Right cardiac atrium (tissue), 5 donors: ENCODE measurements around the gene RNF217. TPM values are rescaled to one million over a fixed set of nuclear protein-coding genes. Genes with fewer than 3 reads are reported as not detected.

Source experiments
- ATAC-seq, 2 donors: fragments of 200-7000 bp; cut with Tn5 transposase; one replicate each; pipeline versions ENCODE4 v1.8.0 to v1.9.1; 2020; ENCODE audit warnings: moderate library complexity in 2 of 2, mild to moderate bottlenecking in 1 of 2
- DNase-seq, 3 donors: peaks; one replicate each; pipeline ENCODE4 v3.0.0-alpha.2; 2020
- H3K27ac ChIP-seq: one replicate; pipeline ENCODE4 v1.5.1; 2013; ENCODE audit warnings: mild to moderate bottlenecking, low read length, control low read depth, moderate library complexity
- H3K27me3 ChIP-seq: one replicate; pipeline ENCODE4 v1.6.1; 2013; ENCODE audit not compliant: control insufficient read depth, insufficient read depth
- H3K4me1 ChIP-seq: one replicate; pipeline ENCODE4 v1.6.1; 2013; ENCODE audit warnings: low read length; ENCODE audit not compliant: control insufficient read depth, insufficient read depth
- H3K4me3 ChIP-seq: one replicate; pipeline ENCODE4 v1.5.1; 2013; ENCODE audit warnings: low read length, control low read depth
- H3K9me3 ChIP-seq: one replicate; pipeline ENCODE4 v1.6.1; 2013; ENCODE audit warnings: low read length; ENCODE audit not compliant: control insufficient read depth
- WGBS: extraction: QIAGEN DNeasy Blood & Tissue Kit; methylation state at CpG from one replicate; pipeline ENCODE4 v1.1.7; 2013; 5-methylcytosine and 5-hydroxymethylcytosine counted together
- intact Hi-C, 4 donors: fragments of 100-400 bp; cut with DNase I; formaldehyde crosslinking; loops; one replicate each; pipeline versions ENCODE4 v1.11.0 to v1.14.0; 2022 to 2023
- polyA plus RNA-seq: library from polyadenylated mRNA; stranded (reverse); fragments of 200-250 nt; gene quantifications from one replicate; pipeline ENCODE4 v1.2.3, GENCODE V29; 2013
- total RNA-seq, 4 donors: library from RNA; stranded (reverse); fragmentation: NEBNext Ultra II Directional; extraction: Animal tissue kit (Norgen Biotek cat#: 25700); gene quantifications; one replicate each; pipeline ENCODE4 v1.2.1, GENCODE V29; 2021
- donor health status: healthy with polysubstance abuse.
- donor health status: DM: no; HTN: yes; CAD: no.
- donor health status: DM: no; HTN: no; CAD: no.
- donor health status: DM: no; HTN: yes; CAD: no; lungs with severe emphysema.
- donor health status: DM: yes; HTN: yes; CAD: no.

The RNF217 gene
- total and polyA plus RNA-seq, 5 donors = 4.4 to 23.6 (median 15.1) TPM

- no peak for DNase-seq
Observed at GRCh38 chr6:125037827-125038226, 75.6 kb downstream of the RNF217 start.

GRCh38 chr6:125038925-125039324, 76.7 kb downstream of the RNF217 start:
- 98% methylated on average over 2 of the region's 2 CpGs for WGBS
- H3K9me3 ChIP-seq = no peaks in the 10 kb centered on the region
- no peak overlapping the region for H3K4me3 ChIP-seq
- DNase-seq = no peak
- no peak for ATAC-seq
- H3K4me1 ChIP-seq = peaks cover 1% of the 10 kb centered on the region
- intact Hi-C loops = no loop called here
- no peak overlapping the region for H3K27ac ChIP-seq
- no peaks in the 10 kb centered on the region for H3K27me3 ChIP-seq

More at GRCh38 chr6:125037827-125038226, 75.6 kb downstream of the RNF217 start:
- H3K4me3 ChIP-seq = no peak overlapping the region
- no peaks in the 10 kb centered on the region for H3K27me3 ChIP-seq
- ATAC-seq = no peak
- intact Hi-C loops = no loop called here
- H3K4me1 ChIP-seq = peaks cover 1% of the 10 kb centered on the region
- WGBS = 67% methylated on average over 2 of the region's 2 CpGs
- H3K27ac ChIP-seq = no peak overlapping the region
- H3K9me3 ChIP-seq = no peaks in the 10 kb centered on the region

- H3K9me3 ChIP-seq = no peaks in the 10 kb centered on the region
- WGBS = 77% methylated on average over 3 of the region's 3 CpGs
- no peak for DNase-seq
Observed at GRCh38 chr6:125041740-125042459, 79.7 kb downstream of the RNF217 start.

GRCh38 chr6:125044066-125044465, 81.8 kb downstream of the RNF217 start:
- DNase-seq (no peak), ATAC-seq (no peak)
- H3K27ac ChIP-seq = no peak overlapping the region
- H3K4me1 ChIP-seq = peaks cover 1% of the 10 kb centered on the region
- H3K27me3 ChIP-seq = no peaks in the 10 kb centered on the region
- H3K9me3 ChIP-seq = no peaks in the 10 kb centered on the region
- WGBS = 63% methylated on average over 3 of the region's 3 CpGs
- intact Hi-C loops = no loop called here
- H3K4me3 ChIP-seq = no peak overlapping the region

More at GRCh38 chr6:125041740-125042459, 79.7 kb downstream of the RNF217 start:
- peaks cover 1% of the 10 kb centered on the region for H3K4me1 ChIP-seq
- intact Hi-C loops = no loop called here
- no peak overlapping the region for H3K27ac ChIP-seq
- H3K27me3 ChIP-seq = no peaks in the 10 kb centered on the region
- no peak for ATAC-seq
- H3K4me3 ChIP-seq = no peak overlapping the region

- no peak overlapping the region for H3K4me3 ChIP-seq
- intact Hi-C loops = no loop called here
- H3K27ac ChIP-seq = no peak overlapping the region
- peaks cover 1% of the 10 kb centered on the region for H3K4me1 ChIP-seq
- no peak for DNase-seq
- no peak for ATAC-seq
- no peaks in the 10 kb centered on the region for H3K9me3 ChIP-seq
- no peaks in the 10 kb centered on the region for H3K27me3 ChIP-seq
- 95% methylated on average over 2 of the region's 2 CpGs for WGBS
Observed at GRCh38 chr6:125044667-125045066, 82.4 kb downstream of the RNF217 start.

DNA sequence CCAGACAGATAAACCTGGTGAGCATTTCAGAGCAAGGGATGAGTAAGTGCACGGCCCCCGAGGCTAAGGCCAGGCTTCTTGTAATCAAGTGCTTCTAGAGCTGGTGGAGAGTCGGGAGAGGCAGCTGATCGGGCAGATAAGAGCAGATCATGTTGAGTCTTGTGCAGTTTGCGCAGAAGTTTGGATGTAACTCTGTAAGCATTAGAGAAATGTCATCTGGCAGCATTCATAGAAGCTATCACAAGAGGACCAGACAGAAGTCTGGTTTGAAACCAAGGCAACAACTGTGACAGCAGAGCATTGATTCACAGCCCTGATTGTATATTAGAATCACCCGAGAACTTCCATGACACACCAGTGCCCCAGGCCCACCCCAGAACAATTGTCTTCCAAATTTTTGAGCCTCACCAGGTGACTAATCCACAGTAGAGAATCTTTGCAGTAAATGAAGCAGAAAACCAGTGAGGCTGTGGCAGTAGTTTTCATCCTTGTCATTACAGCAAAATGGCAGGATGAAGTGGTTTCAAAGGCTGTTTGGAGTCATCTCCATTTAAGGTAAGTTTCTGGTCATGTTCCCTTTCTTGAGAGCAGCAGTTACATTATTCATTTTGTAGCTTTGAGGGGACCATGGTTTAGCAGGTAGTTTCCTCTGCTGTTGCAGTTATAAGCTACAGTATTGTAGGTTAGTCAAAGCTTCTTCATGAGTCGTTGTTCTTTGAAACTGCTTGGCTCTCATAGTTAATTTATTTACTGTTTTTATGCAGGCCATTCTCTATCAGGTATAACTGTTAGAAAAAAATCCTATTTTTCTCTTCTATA, 84.1 kb downstream of the RNF217 start:
- intact Hi-C loops = no loop called here
- Histone ChIP-seq H3K27me3 (no peaks in the 10 kb centered on the region), H3K4me3 (no peak overlapping the region), H3K27ac (no peak overlapping the region), H3K4me1 (peaks cover 1% of the 10 kb centered on the region), H3K9me3 (no peaks in the 10 kb centered on the region)
- ATAC-seq (no peak), DNase-seq (no peak)
- 80% methylated on average over 7 of the region's 7 CpGs for WGBS

DNA sequence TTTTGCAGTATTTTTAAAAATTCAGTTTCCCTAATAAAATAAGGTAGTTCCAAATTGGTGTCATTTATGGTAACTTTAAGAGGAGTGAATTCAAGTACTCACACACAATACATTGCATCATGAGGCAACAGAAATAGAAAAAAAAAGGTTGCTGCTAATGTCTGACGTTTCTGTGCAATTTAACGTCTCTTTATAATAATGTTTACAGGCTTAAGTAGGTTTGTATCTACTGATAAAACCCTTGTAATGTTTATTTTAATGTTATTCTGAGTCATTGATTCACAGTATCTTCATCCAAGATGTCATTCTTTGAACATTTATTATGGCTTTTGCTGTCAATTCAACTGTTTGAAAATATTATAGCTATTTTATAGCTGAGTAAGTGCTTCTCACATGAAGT, 86.0 kb downstream of the RNF217 start:
- Histone ChIP-seq H3K9me3 (no peaks in the 10 kb centered on the region), H3K4me1 (no peaks in the 10 kb centered on the region), H3K27ac (no peak overlapping the region), H3K27me3 (no peaks in the 10 kb centered on the region), H3K4me3 (no peak overlapping the region)
- ATAC-seq (no peak), DNase-seq (no peak)
- intact Hi-C loops = no loop called here
- 82% methylated on average over 2 of the region's 2 CpGs for WGBS

- intact Hi-C loops = no loop called here
- no peaks in the 10 kb centered on the region for H3K4me1 ChIP-seq
- H3K27ac ChIP-seq = no peak overlapping the region
- 61% methylated on average over 4 of the region's 4 CpGs for WGBS
- no peaks in the 10 kb centered on the region for H3K27me3 ChIP-seq
- ATAC-seq = no peak
- H3K9me3 ChIP-seq = no peaks in the 10 kb centered on the region
- DNase-seq = no peak
- H3K4me3 ChIP-seq = no peak overlapping the region
Observed at GRCh38 chr6:125050663-125051318, 88.6 kb downstream of the RNF217 start.

- intact Hi-C loops = no loop called here
- Histone ChIP-seq H3K4me3 (no peak overlapping the region), H3K9me3 (no peaks in the 10 kb centered on the region), H3K27me3 (no peaks in the 10 kb centered on the region), H3K4me1 (no peaks in the 10 kb centered on the region), H3K27ac (no peak overlapping the region)
- no peak for ATAC-seq
- no peak for DNase-seq
- 98% methylated on average over 2 of the region's 2 CpGs for WGBS
Observed at GRCh38 chr6:125053809-125054208, 91.6 kb downstream of the RNF217 start.

DNA sequence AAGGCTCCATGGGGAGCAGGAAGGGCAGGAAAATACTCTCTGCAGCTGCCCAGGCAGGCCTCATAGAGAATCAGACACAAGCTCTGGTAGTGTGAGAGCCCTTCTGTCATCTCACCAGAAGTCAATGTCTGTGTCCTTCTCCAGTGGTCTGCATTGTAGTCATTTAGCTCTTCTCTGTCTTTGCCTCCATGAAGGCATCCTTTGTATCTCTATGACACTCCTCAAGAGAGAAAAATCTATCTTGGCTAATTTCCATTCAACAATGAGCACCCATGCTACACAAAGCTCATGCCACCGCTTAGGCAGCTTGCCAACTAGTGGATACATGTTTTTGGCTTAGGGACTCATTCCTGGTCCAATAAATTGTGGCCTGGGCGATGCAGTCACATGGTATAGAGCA, 92.1 kb downstream of the RNF217 start:
- H3K4me1 ChIP-seq = no peaks in the 10 kb centered on the region
- no peak for DNase-seq
- no peak for ATAC-seq
- no peak overlapping the region for H3K27ac ChIP-seq
- intact Hi-C loops = no loop called here
- H3K27me3 ChIP-seq = no peaks in the 10 kb centered on the region
- H3K9me3 ChIP-seq = no peaks in the 10 kb centered on the region
- 97% methylated on average over 2 of the region's 2 CpGs for WGBS
- H3K4me3 ChIP-seq = no peak overlapping the region
